Upper lobe of left lung (tissue), 6 donors: ENCODE results near the gene ABCC4. TPM values are rescaled to one million over a fixed set of nuclear protein-coding genes. Genes with fewer than 3 reads are reported as not detected.
"Not testable (repeated sequence)": the region's sequence is repeated elsewhere in the genome, so short reads cannot be mapped to it uniquely, and the experiment has no call there.

ENCODE experiments used
- ATAC-seq, 2 donors: fragments of 200-7000 bp; cut with Tn5 transposase; one replicate each; pipeline ENCODE4 v1.9.1; 2022; ENCODE audit warnings: mild to moderate bottlenecking in 2 of 2, moderate library complexity in 2 of 2; ENCODE audit not compliant: low FRiP score in 2 of 2
- DNase-seq, 2 donors: peaks; one replicate each; pipeline ENCODE4 v3.0.0-alpha.2; 2019 to 2020
- H3K27ac ChIP-seq, 4 donors: fragments of 200-600 bp; sonication (generic); one replicate each; pipeline ENCODE4 v1.5.1; 2016 to 2019
- H3K27me3 ChIP-seq, 4 donors: fragments of 200-600 bp; sonication (generic); one replicate each; pipeline ENCODE4 v1.5.1; 2017 to 2019
- H3K36me3 ChIP-seq, 4 donors: fragments of 200-600 bp; sonication (generic); one replicate each; pipeline ENCODE4 v1.5.1; 2016 to 2019
- H3K4me1 ChIP-seq, 4 donors: fragments of 200-600 bp; sonication (generic); one replicate each; pipeline ENCODE4 v1.5.1; 2018 to 2019
- H3K4me3 ChIP-seq, 4 donors: fragments of 200-600 bp; sonication (generic); one replicate each; pipeline ENCODE4 v1.5.1; 2017 to 2019; ENCODE audit warnings: mild to moderate bottlenecking in 2 of 4, moderate library complexity in 1 of 4
- H3K9me3 ChIP-seq, 4 donors: fragments of 200-600 bp; sonication (generic); one replicate each; pipeline ENCODE4 v1.5.1; 2018 to 2019
- EP300 ChIP-seq, 4 donors: sonication (generic); formaldehyde crosslinking; IDR thresholded peaks; one replicate each; pipeline ENCODE4 v1.5.1; 2017; ENCODE audit warnings: antibody characterized with exemption in 4 of 4, control low read depth in 2 of 4
- POLR2A ChIP-seq, 4 donors: fragments of 450-650 bp; IDR thresholded peaks; one replicate each; pipeline ENCODE4 v1.5.1; 2016 to 2017; ENCODE audit warnings: antibody characterized with exemption in 4 of 4, mild to moderate bottlenecking in 2 of 4
- POLR2AphosphoS5 ChIP-seq, 2 donors: sonication (generic); formaldehyde crosslinking; IDR thresholded peaks; one replicate each; pipeline ENCODE4 v1.5.1; 2017; ENCODE audit warnings: antibody characterized with exemption in 2 of 2
- WGBS, 2 donors: methylation state at CpG; one replicate each; pipeline ENCODE4 v1.1.5; 2017 to 2018; 5-methylcytosine and 5-hydroxymethylcytosine counted together
- total RNA-seq, 6 donors: library from RNA; depleted of rRNA in 4 of 6; stranded (reverse); fragments of >200 nt in 4 of 6; gene quantifications; one replicate each; pipeline versions ENCODE4 v1.1.0 to v1.2.1, GENCODE V29; 2016 to 2021
- TF ChIP-seq, protein P1 (sequence below), 6 experiments: fragments of 450-650 bp in 4 of 6; fragments of 200-600 bp in 2 of 6; sonication (generic) in 2 of 6; IDR thresholded peaks; one replicate each; pipeline ENCODE4 v1.5.1; 2016 to 2019; ENCODE audit warnings: antibody characterized with exemption in 6 of 6
- donor health status: DM: no; HTN: no; CAD: no; lungs with moderate emphysema.
- donor health status: DM: no; HTN: yes; CAD: no; lungs with severe emphysema.

The ABCC4 gene
- total RNA-seq, 6 donors from 2014 or later: 17.0 to 78.6 (median 31.9) TPM

DNA sequence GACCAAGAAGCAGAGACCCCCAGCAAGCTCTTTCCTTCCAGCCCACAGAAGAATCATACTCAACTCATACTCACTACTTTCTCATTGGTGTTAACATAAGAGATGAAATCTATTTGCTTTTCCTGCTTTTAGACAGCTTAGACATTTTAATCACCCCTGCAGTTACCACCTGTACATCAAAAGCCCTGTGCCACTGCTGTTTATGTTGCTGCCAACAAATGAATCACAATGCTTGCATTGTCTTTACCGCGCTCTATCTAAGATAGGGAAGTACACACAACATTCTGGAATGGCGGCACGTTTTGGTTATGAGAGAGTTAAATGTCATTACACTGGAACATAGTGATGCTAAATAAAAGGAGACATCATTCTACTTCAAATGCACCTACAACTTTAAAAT is 95.1 kb downstream of the ABCC4 start:
- WGBS, 2 donors: 94 to 95% methylated on average over 4 of the region's 4 CpGs
- no peak for ATAC-seq
- no peaks in the 10 kb centered on the region for H3K27me3 ChIP-seq
- H3K4me1 ChIP-seq: no peaks in the 10 kb centered on the region
- H3K4me3 ChIP-seq: no peak overlapping the region
- no peak for DNase-seq
- TF ChIP-seq POLR2AphosphoS5 (IDR thresholded peaks at IDR 0.05) (no peak), POLR2A (IDR thresholded peaks at IDR 0.05) (no peak), EP300 (IDR thresholded peaks at IDR 0.05) (no peak)
- TF ChIP-seq, protein P1, sequence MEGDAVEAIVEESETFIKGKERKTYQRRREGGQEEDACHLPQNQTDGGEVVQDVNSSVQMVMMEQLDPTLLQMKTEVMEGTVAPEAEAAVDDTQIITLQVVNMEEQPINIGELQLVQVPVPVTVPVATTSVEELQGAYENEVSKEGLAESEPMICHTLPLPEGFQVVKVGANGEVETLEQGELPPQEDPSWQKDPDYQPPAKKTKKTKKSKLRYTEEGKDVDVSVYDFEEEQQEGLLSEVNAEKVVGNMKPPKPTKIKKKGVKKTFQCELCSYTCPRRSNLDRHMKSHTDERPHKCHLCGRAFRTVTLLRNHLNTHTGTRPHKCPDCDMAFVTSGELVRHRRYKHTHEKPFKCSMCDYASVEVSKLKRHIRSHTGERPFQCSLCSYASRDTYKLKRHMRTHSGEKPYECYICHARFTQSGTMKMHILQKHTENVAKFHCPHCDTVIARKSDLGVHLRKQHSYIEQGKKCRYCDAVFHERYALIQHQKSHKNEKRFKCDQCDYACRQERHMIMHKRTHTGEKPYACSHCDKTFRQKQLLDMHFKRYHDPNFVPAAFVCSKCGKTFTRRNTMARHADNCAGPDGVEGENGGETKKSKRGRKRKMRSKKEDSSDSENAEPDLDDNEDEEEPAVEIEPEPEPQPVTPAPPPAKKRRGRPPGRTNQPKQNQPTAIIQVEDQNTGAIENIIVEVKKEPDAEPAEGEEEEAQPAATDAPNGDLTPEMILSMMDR (IDR thresholded peaks at IDR 0.05): no peak
- H3K36me3 ChIP-seq: peaks cover 0 to 40% (median 15%) of the 10 kb centered on the region in 4 donors
- no peaks in the 10 kb centered on the region for H3K9me3 ChIP-seq
- no peak overlapping the region for H3K27ac ChIP-seq

DNA sequence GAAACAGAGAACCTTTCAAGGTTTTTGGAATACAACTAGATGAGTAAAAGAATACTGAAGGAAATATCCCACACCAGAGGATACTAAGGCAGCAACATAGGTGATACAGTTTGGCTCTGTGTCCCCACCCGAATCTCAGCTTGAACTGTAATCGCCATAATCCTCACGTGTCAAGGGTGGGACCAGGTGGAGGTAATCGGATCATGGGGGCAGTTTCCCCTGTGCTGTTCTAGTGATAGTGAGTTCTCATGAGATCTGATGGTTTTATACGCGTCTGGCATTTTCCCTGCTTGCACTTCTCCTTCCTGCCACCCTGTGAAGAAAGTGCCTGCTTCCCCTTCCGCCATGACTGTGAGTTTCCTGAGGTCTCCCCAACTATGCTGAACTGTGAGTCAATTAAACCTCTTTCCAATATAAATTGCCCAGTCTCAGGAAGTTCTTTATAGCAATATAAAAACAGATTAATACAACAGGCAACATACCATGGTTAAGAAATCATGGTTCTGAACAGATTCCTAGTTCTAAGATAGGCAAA is 97.0 kb downstream of the ABCC4 start:
- 77 to 85% methylated on average over 7 of the region's 7 CpGs for WGBS, 2 donors
- Histone ChIP-seq H3K9me3 (no peaks in the 10 kb centered on the region), H3K4me1 (no peaks in the 10 kb centered on the region), H3K27ac (no peak overlapping the region), H3K4me3 (no peak overlapping the region), H3K27me3 (no peaks in the 10 kb centered on the region), H3K36me3 (peaks cover 0 to 36% (median 15%) of the 10 kb centered on the region in 4 donors)
- ATAC-seq (no peak), DNase-seq (no peak)
- TF ChIP-seq EP300 (IDR thresholded peaks at IDR 0.05) (no peak), POLR2AphosphoS5 (IDR thresholded peaks at IDR 0.05) (no peak), POLR2A (IDR thresholded peaks at IDR 0.05) (no peak)
- TF ChIP-seq, protein P1 (IDR thresholded peaks at IDR 0.05): no peak

DNA sequence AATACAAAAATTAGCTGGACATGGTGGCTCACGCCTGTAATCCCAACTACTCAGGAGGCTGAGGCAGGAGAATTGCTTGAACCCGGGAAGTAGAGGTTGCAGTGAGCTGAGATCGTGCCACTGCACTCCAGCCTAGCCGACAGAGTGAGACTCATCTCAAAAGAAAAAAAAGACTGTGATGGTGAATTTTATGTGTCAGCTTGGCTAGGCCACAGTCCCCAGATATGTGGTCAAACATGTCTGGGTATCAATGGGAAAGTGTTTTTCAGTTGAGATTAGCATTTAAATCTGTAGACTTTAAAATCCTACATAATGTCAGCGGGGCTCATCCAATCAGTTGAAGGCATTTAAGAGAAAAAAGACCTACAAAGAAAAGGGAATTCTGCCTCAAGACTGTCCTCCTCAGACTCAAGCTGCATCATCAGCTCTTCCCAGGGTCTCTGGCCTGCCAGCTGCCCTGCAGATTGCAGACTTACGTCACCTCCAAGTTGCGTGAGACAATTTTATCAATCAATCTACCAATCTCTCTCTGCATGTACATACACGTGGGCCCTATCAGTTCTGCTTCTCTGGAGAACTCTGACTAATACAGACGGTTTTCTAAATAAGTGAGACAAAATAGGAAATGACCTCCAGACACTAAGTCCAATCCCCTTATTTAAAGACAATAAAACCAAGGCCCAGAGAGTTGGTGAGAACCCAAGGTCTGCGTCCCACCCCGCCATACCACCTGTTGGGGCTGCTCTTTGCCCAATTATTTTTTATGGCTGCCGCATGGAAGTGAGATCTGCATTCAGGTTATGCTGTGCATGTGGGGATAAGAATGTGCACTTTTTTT is 99.2 kb downstream of the ABCC4 start:
- Histone ChIP-seq H3K36me3 (peaks cover 0 to 22% (median 12%) of the 10 kb centered on the region in 4 donors), H3K27me3 (no peaks in the 10 kb centered on the region), H3K4me1 (no peaks in the 10 kb centered on the region), H3K9me3 (no peaks in the 10 kb centered on the region), H3K27ac (no peak overlapping the region), H3K4me3 (no peak overlapping the region)
- DNase-seq: no peak
- no peak for TF ChIP-seq POLR2A (IDR thresholded peaks at IDR 0.05)
- no peak for TF ChIP-seq POLR2AphosphoS5 (IDR thresholded peaks at IDR 0.05)
- TF ChIP-seq EP300 (IDR thresholded peaks at IDR 0.05): no peak
- TF ChIP-seq, protein P1 (IDR thresholded peaks at IDR 0.05): no peak
- 86 to 90% methylated on average over 12 of the region's 12 CpGs for WGBS, 2 donors
- no peak for ATAC-seq

DNA sequence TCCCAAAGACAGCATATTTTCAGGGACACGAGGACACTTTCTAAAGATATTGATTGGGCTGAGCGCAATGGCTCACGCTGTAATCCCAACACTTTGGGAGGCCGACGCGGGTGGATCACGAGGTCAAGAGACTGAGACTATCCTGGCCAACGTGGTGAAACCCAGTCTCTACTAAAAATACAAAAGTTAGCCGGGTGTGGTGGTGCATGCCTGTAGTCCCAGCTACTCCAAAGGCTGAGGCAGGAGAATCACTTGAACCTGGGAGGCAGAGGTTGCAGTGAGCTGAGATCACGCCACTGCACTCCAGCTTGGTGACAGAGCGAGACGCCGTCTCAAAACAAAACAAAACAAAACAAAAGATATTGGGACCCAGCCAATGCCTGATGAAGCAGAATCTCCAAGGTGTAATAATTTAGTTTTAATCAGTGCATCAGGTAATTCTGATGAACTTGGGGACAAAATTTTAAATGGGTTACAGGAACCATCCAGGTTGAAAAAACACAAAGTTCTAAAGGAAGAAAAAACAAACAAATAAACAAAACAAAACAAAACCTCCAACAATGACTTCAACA is 100.8 kb downstream of the ABCC4 start:
- H3K9me3 ChIP-seq, ATAC-seq, H3K4me3 ChIP-seq, H3K4me1 ChIP-seq, H3K27me3 ChIP-seq, H3K27ac ChIP-seq, DNase-seq: not testable (repeated sequence)
- H3K36me3 ChIP-seq: peaks cover 0 to 10% (median 5%) of the 10 kb centered on the region in 4 donors
- WGBS, 2 donors: 92% methylated on average over 13 of the region's 13 CpGs

DNA sequence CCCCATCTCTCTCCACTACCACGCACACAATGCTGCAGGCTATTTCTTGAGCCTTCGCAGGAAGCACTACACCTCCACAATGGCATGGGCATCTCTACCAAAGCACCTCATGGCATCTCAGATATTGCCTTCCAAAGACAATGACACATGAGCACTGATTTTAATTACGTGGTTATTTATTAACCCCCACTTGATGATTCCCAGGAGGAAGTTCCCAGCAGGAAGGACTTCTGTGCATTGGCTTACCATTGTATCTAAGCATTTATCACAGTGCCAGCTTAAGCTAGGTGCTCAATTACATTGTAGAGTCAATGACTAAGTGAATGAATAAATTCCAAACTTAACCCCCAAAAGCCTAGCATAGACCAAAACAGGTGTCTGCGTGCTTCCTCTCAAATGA is 101.4 kb downstream of the ABCC4 start:
- Histone ChIP-seq H3K27me3 (no peaks in the 10 kb centered on the region), H3K27ac (no peak overlapping the region), H3K4me3 (no peak overlapping the region), H3K9me3 (no peaks in the 10 kb centered on the region), H3K4me1 (no peaks in the 10 kb centered on the region), H3K36me3 (peaks cover 0 to 8% (median 3%) of the 10 kb centered on the region in 4 donors)
- TF ChIP-seq POLR2AphosphoS5 (IDR thresholded peaks at IDR 0.05): no peak
- TF ChIP-seq, protein P1 (IDR thresholded peaks at IDR 0.05): no peak
- no peak for TF ChIP-seq POLR2A (IDR thresholded peaks at IDR 0.05)
- no peak for TF ChIP-seq EP300 (IDR thresholded peaks at IDR 0.05)
- DNase-seq (no peak), ATAC-seq (no peak)
- WGBS, 2 donors: 93 to 97% methylated on average over 4 of the region's 4 CpGs

DNA sequence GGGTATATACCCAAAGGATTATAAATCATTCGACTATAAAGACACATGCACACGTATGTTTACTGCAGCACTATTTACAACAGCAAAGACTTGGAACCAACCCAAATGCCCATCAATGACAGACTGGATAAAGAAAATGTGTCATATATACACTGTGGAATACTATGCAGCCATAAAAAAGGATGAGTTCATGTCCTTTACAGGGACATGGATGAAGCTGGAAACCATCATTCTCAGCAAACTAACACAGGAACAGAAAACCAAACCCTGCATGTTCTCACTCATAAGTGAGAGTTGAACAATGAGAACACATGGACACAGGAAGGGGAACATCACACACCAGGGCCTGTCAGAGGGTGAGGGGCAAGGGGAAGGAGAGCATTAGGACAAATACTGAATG is 102.6 kb downstream of the ABCC4 start:
- DNase-seq: not testable (repeated sequence)

More for the DNA sequence above, 102.6 kb downstream of the ABCC4 start:
- not testable (repeated sequence) for H3K27ac ChIP-seq, H3K9me3 ChIP-seq, ATAC-seq, H3K27me3 ChIP-seq, H3K4me1 ChIP-seq, H3K4me3 ChIP-seq
- 40 to 84% methylated on average over 2 of the region's 2 CpGs for WGBS, 2 donors
- peaks cover 0 to 14% (median 7%) of the 10 kb centered on the region in 4 donors for H3K36me3 ChIP-seq
